Epithelial cell of proximal tubule (primary cell): ENCODE results near the gene NUCB2. TPM values are rescaled to one million over a fixed set of nuclear protein-coding genes. Genes with fewer than 3 reads are reported as not detected.

Experiments
- DNase-seq: peaks from one replicate; pipeline ENCODE4 v3.0.0-alpha.2; 2011; ENCODE audit warnings: low read depth
- H3K4me3 ChIP-seq: 2 replicates; pipeline ENCODE4 v1.5.1; 2011; ENCODE audit warnings: low read depth, mild to moderate bottlenecking, low read length
- total RNA-seq: library from RNA; depleted of rRNA; stranded (reverse); fragments of >200 nt; gene quantifications from 2 replicates; pipeline ENCODE4 v1.2.3, GENCODE V29; 2015
- TF ChIP-seq, protein P1 (sequence below): conservative IDR thresholded peaks from 2 replicates; pipeline ENCODE4 v1.5.1; 2012; ENCODE audit warnings: low read depth, mild to moderate bottlenecking, low read length

Gene NUCB2
- total RNA-seq, 1 donor from 2014 or later: 31.5 TPM

DNA sequence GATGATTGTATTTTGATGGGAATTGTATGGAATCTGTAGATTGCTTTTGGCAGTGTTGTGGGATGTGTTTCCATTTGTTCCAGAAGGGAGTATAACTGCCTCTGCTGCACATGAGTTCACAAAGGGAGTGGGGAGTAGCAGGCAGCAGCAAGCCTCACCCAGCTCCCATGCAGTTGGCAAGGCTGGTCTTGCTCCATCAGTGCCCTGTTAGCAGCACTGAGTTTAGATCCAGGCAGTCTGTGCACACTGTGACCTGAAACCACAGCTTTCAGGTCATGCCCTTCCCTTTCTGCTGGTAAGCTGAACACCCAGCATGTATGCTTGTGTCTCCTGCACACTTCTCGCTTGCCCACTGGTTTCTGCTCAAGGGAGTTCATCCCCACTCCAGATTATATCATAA, 3.7 kb upstream of the NUCB2 start:
- TF ChIP-seq, protein P1, sequence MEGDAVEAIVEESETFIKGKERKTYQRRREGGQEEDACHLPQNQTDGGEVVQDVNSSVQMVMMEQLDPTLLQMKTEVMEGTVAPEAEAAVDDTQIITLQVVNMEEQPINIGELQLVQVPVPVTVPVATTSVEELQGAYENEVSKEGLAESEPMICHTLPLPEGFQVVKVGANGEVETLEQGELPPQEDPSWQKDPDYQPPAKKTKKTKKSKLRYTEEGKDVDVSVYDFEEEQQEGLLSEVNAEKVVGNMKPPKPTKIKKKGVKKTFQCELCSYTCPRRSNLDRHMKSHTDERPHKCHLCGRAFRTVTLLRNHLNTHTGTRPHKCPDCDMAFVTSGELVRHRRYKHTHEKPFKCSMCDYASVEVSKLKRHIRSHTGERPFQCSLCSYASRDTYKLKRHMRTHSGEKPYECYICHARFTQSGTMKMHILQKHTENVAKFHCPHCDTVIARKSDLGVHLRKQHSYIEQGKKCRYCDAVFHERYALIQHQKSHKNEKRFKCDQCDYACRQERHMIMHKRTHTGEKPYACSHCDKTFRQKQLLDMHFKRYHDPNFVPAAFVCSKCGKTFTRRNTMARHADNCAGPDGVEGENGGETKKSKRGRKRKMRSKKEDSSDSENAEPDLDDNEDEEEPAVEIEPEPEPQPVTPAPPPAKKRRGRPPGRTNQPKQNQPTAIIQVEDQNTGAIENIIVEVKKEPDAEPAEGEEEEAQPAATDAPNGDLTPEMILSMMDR: no peak
- no peak for DNase-seq
- H3K4me3 ChIP-seq: no peak overlapping the region

DNA sequence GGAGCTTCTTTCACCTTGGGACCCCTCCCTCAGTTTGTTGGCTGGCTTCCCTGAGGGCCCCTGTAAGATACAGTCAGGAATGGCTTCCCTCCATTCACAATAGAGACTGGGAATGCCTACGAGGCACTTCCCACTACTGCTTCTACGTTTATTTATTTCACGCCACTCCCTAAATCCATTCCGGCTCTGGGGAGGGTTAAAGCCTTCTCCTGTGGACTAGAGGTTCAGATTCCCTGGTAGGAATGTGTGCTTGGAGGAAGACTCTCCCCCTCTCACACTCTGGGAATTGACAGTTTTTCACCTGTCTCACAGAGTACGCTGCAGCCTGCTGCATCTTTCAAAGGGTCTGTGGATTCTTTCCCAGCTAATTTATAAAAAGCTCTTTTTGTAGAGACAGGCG, 3.3 kb upstream of the NUCB2 start:
- no peak overlapping the region for H3K4me3 ChIP-seq
- DNase-seq: no peak
- TF ChIP-seq, protein P1: no peak

DNA sequence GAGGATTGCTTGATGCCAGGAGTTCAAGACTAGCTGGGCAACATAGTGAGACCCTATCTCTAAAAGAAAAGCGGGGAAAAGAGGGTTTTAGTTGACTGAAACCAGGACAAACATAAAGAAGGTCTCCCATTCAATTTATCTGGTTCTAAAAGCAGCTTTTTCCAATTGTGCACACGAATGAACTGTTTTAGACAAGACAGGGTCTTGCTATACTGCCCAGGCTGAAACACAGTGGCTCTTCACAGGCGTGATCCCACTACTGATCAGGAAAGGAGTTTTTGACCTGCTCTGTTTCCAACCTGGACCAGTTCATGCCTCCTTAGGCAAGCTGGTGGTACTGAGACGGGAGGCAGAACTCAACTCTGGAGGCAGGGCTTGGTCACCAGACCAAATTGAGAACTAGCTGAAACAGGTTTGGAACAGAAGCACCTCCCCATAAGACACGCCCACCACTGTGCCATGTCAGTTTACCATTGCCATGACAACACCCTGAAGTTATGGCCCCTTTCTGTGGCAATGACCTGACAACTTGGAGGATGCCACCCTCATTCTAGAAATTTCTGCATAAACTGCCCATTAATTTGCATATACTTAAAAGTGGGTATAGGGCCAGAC, 2.8 kb upstream of the NUCB2 start:
- no peak overlapping the region for H3K4me3 ChIP-seq
- DNase-seq: no peak
- TF ChIP-seq, protein P1: no peak

DNA sequence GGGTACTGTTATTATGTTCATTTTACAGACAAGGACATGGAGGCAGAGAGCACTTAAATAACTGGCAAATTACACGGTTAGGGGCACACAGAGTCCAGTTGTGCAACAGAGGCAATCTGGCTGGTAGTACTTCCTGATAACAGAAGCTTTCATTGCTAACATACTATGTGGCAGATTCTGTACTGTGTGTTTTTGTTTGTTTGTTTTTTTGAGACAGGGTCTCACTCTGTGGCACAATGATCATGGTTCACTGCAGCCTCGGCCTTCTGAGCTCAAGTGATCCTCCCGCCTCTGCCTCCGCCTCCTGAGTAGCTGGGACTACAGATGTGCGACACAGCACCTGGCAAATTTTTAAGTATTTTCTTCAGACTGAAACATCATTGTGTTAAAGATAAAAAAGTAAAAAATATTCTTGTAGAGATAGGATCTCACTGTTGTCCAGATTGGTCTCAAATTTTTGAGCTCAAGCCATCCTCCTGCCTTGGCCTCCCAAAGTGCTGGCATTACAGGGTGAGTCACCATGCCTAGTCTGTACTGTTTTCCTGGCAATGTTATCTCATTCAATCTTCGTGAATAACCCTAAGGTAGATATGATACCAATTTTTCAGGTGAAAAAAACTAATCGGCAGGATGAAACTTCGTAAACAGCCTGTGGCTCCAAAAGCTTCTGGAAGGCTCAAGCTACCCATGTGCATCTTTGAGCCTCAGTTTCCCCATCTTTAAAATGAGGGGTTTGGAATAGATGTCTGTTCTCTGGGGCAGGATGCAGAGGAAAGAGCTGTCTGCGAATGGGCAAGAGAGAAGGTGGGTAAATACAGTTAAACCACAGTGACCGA, 921 bp upstream of the NUCB2 start:
- TF ChIP-seq, protein P1: no peak
- peak overlapping the region; percentile 89 for H3K4me3 ChIP-seq
- DNase-seq: no peak

DNA sequence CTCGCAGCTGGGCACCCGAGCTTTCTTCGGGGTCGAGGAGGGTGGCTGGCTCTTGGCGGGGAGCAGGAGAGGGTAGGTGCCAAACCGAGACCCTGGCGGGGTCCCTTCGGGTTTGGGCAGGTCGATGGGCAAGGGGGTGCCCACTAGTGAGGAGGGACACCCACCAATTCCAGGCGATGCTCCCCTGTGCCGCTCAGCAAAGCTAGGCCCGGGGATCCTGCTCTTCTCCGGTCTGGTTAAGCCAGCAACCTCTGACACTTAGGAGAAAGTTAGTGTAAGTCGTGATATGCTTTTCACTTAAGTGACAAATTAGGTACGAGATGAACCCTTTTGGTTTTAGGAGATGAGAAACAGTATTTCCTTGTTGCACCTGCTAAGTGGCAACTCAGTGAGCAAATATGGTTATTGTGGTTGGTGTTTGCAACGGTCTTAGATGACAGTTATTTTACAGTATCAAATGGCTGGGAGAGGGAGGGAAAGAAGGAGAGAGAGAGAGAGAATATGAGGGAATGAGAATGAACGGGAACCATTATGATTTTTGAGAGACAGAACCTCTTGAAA, 565 bp downstream of the NUCB2 start:
- peak overlapping the region; percentile 89 for H3K4me3 ChIP-seq
- no peak for DNase-seq
- TF ChIP-seq, protein P1: no peak

DNA sequence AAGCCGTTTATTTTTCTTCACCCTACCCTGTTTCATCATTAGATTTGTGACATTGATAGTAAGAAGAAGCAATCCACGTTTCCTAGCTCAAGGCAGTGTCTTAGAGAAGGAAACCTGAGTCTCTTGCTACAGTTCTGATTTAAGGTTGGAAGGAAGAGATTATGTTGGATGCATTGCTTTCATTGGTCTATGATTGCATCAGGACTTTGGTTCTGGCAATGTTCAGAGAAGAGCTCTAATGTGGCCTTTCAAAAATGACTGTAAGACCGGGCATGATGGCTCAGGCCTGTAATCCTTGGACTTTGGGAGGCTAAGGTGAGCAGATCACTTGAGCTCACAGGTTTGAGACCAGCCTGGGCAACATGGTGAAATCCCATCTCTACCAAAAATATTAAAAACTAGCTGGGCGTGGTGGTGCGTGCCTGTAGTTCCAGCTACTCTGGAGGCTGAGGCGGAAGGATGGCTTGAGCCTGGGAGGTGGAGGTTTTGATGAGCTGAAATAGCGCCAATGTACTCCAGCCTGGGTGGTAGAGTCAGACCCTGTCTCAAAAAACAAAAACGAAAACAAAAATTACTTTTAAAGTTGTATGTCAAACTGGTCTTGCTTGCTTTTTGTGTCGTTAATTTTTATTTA, 4.1 kb downstream of the NUCB2 start:
- DNase-seq: no peak
- TF ChIP-seq, protein P1: no peak
- no peak overlapping the region for H3K4me3 ChIP-seq
